Fibroblast of mammary gland (primary cell): ENCODE results near the gene SLC25A12.
"Not testable (repeated sequence)": the region's sequence is repeated elsewhere in the genome, so short reads cannot be mapped to it uniquely, and the experiment has no call there.

Source experiments
- DNase-seq: peaks from one replicate; pipeline ENCODE4 v3.0.0-alpha.2; 2010; ENCODE audit warnings: low read depth
- H3K4me3 ChIP-seq: 2 replicates; pipeline ENCODE4 v1.5.1; 2011; ENCODE audit warnings: low read depth, mild to moderate bottlenecking, low read length, moderate library complexity; ENCODE audit not compliant: control insufficient read depth
- CTCF ChIP-seq: conservative IDR thresholded peaks from 2 replicates; pipeline ENCODE4 v1.5.1; 2011; ENCODE audit warnings: low read depth, low read length, inconsistent platforms; ENCODE audit not compliant: control insufficient read depth, insufficient read depth

Gene SLC25A12

GRCh38 chr2:171787333-171788072, 106.5 kb downstream of the SLC25A12 start:
- no peak for TF ChIP-seq CTCF

GRCh38 chr2:171785450-171785849, 108.6 kb downstream of the SLC25A12 start:
- no peak for TF ChIP-seq CTCF
- no peak for DNase-seq
- H3K4me3 ChIP-seq = no peak overlapping the region

More at GRCh38 chr2:171787333-171788072, 106.5 kb downstream of the SLC25A12 start:
- no peak for DNase-seq
- no peak overlapping the region for H3K4me3 ChIP-seq

- TF ChIP-seq CTCF = no peak
- no peak for DNase-seq
- H3K4me3 ChIP-seq = no peak overlapping the region
These were observed 115.5 kb downstream of the SLC25A12 start for GRCh38 chr2:171778515-171778914.

GRCh38 chr2:171774581-171774980, 119.5 kb downstream of the SLC25A12 start:
- not testable (repeated sequence) for DNase-seq

GRCh38 chr2:171772373-171772772, 121.7 kb downstream of the SLC25A12 start:
- no peak for TF ChIP-seq CTCF
- H3K4me3 ChIP-seq = no peak overlapping the region

More at GRCh38 chr2:171774581-171774980, 119.5 kb downstream of the SLC25A12 start:
- H3K4me3 ChIP-seq = not testable (repeated sequence)

GRCh38 chr2:171771463-171771862, 122.6 kb downstream of the SLC25A12 start:
- H3K4me3 ChIP-seq = no peak overlapping the region
- no peak for DNase-seq
- TF ChIP-seq CTCF = no peak

More at GRCh38 chr2:171772373-171772772, 121.7 kb downstream of the SLC25A12 start:
- no peak for DNase-seq

- peak; percentile 43 for DNase-seq
These were observed 130.4 kb downstream of the SLC25A12 start for GRCh38 chr2:171763602-171764001.

More at GRCh38 chr2:171763602-171764001, 130.4 kb downstream of the SLC25A12 start:
- H3K4me3 ChIP-seq = no peak overlapping the region
- no peak for TF ChIP-seq CTCF
